ENCODE measurements around the gene PPP1R9B.

Gene PPP1R9B

GRCh38 chr17:50096092-50096491 lies 54.4 kb downstream of the PPP1R9B start:
- peak overlapping the region; percentile 75 for H3K4me3 ChIP-seq (ENCODE audit: low read length)
- DNase-seq (ENCODE audit: low read depth), result no peak
- TF ChIP-seq, protein P1, sequence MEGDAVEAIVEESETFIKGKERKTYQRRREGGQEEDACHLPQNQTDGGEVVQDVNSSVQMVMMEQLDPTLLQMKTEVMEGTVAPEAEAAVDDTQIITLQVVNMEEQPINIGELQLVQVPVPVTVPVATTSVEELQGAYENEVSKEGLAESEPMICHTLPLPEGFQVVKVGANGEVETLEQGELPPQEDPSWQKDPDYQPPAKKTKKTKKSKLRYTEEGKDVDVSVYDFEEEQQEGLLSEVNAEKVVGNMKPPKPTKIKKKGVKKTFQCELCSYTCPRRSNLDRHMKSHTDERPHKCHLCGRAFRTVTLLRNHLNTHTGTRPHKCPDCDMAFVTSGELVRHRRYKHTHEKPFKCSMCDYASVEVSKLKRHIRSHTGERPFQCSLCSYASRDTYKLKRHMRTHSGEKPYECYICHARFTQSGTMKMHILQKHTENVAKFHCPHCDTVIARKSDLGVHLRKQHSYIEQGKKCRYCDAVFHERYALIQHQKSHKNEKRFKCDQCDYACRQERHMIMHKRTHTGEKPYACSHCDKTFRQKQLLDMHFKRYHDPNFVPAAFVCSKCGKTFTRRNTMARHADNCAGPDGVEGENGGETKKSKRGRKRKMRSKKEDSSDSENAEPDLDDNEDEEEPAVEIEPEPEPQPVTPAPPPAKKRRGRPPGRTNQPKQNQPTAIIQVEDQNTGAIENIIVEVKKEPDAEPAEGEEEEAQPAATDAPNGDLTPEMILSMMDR (conservative IDR thresholded peaks at IDR 0.05; ENCODE audit: low read depth, low read length), result no peak

DNA sequence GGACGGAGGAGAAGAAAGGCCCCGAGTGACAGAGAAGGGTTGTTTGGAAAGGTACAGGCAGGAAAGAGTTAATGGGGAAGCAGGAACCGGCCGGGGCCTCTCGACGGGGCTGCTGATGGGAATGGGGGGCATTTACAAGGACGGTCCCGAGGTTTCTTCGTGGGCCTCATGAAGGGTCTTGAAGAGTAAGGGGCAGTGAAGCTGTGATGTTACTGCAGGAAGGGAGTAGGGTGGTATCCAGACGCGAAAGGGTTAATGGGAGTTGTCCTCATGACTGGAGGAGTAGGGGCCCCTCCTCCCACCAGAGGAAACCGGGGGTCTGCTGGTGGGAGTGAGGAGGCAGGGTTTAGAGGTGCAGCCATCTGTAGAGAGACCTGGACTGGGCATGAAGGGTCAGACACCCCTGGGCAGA lies 54.8 kb downstream of the PPP1R9B start:
- no peak for DNase-seq (ENCODE audit: low read depth)
- TF ChIP-seq, protein P1 (conservative IDR thresholded peaks at IDR 0.05; ENCODE audit: low read depth, low read length), result no peak
- H3K4me3 ChIP-seq (ENCODE audit: low read length), result peak overlapping the region; percentile 75

DNA sequence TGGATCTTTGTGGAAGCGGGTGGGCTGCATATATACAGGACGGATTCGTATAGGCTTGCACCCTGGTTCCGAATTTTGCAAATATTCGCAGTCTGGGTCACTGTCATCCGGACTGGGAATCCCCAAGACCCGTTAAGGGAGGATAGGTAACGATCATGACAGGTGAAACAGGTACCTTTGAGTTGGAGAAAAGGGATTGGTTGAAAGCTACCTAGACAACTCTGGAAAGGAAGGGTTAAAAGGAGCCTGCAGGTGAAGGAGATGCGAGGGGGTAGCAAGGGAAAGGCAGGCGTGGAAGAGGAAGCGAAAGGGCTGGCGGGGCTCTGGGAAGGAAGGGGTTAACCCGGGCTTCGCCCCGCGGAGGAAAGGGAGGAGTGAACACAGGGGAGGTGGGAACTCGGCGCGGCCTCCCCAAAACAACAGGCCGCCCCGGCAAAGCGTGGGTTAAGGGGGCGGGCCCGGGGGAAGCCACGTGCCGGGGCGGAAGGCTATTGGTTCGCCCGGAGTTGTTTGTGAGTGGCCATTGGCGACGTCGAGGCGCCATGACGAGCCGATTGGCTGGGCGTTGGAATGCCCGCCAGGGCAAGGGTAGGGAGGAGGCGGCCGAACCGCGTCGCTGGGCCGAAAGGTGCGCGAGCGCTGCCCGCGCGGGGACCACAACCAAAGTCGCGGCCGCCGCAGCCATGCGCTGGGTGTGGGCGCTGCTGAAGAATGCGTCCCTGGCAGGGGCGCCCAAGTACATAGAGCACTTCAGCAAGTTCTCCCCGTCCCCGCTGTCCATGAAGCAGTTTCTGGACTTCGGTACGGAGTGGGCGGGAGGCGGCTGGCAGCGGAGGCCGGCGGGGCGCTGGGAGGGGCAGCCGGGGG lies 55.5 kb downstream of the PPP1R9B start, which contains the start of gene PDK2:
PDK2 (plus strand) TSS at position 599 of the 867 bp plus-strand sequence; CDS start at position 684, 85 bp downstream.
- peak within 1 kb of the TSS; percentile 75 for H3K4me3 ChIP-seq (ENCODE audit: low read length)
- DNase-seq (ENCODE audit: low read depth), result peak; percentile 84
- TF ChIP-seq, protein P1 (conservative IDR thresholded peaks at IDR 0.05; ENCODE audit: low read depth, low read length), result no peak

DNA sequence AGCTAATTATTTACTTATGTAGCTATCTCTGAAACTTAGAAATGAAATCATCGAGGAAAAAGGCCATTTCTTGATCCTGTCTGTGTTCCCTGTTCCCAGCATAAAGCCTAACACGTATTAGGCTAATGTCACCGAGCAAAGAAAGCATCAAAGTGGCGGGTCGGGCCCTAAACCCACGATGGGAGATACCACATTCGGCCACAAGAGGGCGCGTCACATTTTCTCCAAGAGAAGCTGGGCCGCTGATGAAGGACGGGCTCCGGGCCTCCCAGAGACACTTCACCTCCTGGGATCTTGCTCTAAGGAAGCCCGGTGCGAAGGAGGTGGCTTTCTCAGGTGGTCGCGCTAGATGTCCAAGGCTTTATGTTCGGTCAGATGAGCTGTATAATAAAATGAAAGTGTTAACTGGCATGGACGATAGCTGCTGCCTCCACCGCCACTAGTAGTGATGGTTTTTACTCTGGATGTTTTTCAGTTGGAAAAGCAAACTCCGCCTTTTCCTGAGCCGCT lies 56.2 kb downstream of the PPP1R9B start:
- TF ChIP-seq, protein P1 (conservative IDR thresholded peaks at IDR 0.05; ENCODE audit: low read depth, low read length), result peak; percentile 78
- DNase-seq (ENCODE audit: low read depth), result no peak
- peak overlapping the region; percentile 62 for H3K4me3 ChIP-seq (ENCODE audit: low read length)

DNA sequence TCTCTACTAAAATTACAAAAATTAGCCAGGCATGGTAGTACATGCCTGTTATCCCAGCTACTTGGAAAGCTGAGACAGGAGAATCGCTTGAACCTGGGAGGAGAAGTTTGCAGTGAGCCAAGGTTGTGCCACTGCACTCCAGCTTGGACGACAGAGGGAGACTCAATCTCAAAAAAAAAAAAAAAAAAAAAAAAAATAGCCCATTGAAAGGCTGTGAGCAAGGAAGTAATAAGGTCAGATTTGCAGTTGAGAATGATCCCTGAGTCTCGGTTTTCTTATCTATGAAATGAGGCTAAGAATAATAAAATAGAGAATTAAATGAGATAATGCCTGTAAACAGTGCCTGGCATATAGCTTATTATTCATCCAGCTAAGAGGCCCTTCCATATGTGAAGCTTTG lies 56.7 kb downstream of the PPP1R9B start:
- no peak overlapping the region for H3K4me3 ChIP-seq (ENCODE audit: low read length)
- DNase-seq (ENCODE audit: low read depth), result no peak
- TF ChIP-seq, protein P1 (conservative IDR thresholded peaks at IDR 0.05; ENCODE audit: low read depth, low read length), result no peak

- H3K4me3 ChIP-seq (ENCODE audit: low read length), result no peak overlapping the region
- no peak for DNase-seq (ENCODE audit: low read depth)
- TF ChIP-seq, protein P1 (conservative IDR thresholded peaks at IDR 0.05; ENCODE audit: low read depth, low read length), result no peak
Observed at GRCh38 chr17:50093246-50093645, 57.2 kb downstream of the PPP1R9B start.

DNA sequence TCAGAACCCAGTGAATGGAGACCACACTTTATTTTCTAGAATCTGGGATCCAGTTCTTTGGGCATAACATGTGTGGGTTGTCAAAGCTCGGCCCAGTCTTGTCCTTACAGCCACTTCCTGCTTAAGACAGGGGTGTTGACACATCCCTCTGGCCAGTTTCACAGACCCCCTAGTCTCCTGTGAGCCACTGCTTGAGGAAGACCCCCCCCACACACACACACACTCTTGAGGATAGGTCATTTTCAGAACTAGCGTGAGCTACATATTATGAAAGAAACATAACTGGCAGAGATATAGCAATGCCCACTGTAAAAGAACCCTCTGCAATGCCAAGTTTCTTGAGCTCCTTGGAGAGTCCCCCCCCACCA lies 58.6 kb downstream of the PPP1R9B start:
- no peak for DNase-seq (ENCODE audit: low read depth)
- TF ChIP-seq, protein P1 (conservative IDR thresholded peaks at IDR 0.05; ENCODE audit: low read depth, low read length), result no peak
- no peak overlapping the region for H3K4me3 ChIP-seq (ENCODE audit: low read length)

Measured in retinal pigment epithelial cell (primary cell).